Stimulated activated CD4-positive, alpha-beta T cell treated with anti-CD3 and anti-CD28 coated beads, Interleukin-12 subunit alpha, Interleukin-12 subunit beta, amount 100 ng/mL, for 24 hours (primary cell): ENCODE data around the gene RPS6KA1.
"Not testable (repeated sequence)": the region's sequence is repeated elsewhere in the genome, so short reads cannot be mapped to it uniquely, and the experiment has no call there.

Experiments
- DNase-seq, 2 experiments: peaks; one replicate each; pipeline ENCODE4 v3.0.0-alpha.2; 2020; ENCODE audit warnings: low read depth in 2 of 2

Gene RPS6KA1

GRCh38 chr1:26529655-26530409 lies at the start of gene RPS6KA1:
Gene RPS6KA1 (plus strand): TSS chr1:26529761. CDS start chr1:26529921, 160 bp downstream.
- DNase-seq = peak in 1 of 2 experiments; percentile 38

- DNase-seq = no peak
These were observed 46.6 kb upstream of the RPS6KA1 start for GRCh38 chr1:26482921-26483320.

- DNase-seq = no peak
These were observed 45.6 kb upstream of the RPS6KA1 start for GRCh38 chr1:26483980-26484379.

DNA sequence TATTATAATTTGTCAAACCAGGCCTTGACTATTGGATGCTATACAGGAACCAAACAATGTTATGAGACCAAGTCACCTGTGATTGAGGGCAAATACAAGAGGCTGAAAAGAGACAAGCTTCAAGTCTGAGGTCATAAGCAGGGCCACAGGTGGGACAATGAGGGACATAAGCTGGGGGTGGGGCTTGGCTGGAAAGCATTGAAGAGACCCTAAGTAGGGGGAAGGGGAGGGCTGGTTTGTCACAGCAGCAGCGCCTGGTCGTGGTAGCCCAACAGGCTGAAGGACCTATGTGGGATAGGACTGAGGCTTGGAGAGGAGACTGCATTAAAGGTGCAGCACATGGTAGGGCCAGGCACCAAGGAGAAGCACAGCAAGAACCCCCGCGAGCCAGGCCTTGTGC lies 39.4 kb upstream of the RPS6KA1 start:
- no peak for DNase-seq

DNA sequence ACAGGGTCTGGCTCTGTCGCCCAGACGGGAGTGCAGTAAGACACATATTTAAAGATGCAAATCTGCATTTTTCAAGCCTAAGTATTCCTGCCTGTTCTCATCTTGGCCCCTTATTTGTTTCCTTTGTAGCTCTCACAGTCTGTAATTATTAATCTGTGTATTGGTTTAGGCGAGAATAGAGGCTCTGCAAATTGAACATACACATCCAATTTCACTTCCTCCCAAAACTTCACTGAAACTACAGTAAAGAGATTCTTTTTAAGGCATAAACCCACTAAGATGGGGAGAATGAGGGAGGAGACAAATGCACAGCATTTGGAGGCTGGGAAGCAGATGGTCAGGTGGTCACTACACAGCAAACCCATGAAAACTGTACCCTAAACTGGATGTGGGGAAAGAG lies 36.3 kb upstream of the RPS6KA1 start:
- no peak for DNase-seq

DNA sequence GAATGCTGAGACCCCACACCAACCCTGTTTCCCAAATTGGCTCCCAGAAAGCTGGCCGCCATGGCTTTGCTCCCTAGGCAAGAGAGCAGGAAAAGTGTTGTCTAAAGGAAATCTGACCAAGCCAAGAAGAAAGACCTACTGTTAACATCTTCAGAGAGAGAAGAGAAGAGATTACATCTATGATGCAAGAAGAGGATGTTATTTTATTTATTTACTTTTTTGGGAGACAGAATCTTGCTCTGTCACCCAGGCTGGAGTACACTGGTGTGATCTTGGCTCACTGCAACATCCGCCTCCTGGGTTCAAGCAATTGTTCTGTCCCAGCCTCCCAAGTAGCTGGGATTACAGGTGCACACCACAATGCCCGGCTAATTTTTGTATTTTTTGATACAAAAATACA lies 35.6 kb upstream of the RPS6KA1 start:
- DNase-seq = no peak

DNA sequence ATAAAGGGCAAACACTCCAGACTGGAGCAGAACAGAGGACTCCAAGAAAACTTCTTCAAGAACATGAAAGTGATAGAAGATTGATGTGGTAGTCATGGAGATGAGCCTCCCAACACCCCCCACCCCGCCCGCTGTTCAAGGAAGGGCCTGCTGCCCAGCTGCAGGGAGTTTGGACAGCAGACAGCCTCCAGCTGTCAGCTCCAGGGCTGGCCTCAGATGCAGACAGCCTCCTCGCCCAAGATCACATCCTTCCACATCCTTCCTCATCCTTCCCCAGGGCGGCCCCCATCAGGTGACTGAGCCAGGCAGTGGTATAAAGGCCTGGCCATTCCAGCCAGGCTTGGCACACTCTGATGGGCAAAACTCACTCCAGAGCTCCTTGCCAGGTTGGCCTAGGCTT lies 32.7 kb upstream of the RPS6KA1 start:
- DNase-seq = no peak

DNA sequence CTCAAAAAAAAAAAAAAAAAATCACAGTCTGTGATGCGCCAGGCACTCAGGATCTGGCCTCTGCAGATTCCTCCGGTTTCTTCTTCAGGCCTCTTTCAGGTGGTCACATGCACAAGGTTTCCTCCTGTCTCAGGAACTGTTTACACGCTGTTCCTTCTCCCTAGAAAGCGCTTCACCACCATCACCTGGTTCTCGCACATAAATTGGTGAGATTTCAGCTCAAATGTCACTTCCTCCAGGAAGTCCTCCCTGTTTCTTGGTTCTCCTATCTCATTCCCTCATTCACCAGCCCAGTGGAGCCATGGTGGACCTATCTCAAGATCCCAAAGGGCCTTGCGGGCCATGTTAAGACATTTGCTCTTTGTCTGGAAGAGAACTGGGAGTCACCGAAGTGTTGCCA lies 30.7 kb upstream of the RPS6KA1 start:
- DNase-seq = no peak

DNA sequence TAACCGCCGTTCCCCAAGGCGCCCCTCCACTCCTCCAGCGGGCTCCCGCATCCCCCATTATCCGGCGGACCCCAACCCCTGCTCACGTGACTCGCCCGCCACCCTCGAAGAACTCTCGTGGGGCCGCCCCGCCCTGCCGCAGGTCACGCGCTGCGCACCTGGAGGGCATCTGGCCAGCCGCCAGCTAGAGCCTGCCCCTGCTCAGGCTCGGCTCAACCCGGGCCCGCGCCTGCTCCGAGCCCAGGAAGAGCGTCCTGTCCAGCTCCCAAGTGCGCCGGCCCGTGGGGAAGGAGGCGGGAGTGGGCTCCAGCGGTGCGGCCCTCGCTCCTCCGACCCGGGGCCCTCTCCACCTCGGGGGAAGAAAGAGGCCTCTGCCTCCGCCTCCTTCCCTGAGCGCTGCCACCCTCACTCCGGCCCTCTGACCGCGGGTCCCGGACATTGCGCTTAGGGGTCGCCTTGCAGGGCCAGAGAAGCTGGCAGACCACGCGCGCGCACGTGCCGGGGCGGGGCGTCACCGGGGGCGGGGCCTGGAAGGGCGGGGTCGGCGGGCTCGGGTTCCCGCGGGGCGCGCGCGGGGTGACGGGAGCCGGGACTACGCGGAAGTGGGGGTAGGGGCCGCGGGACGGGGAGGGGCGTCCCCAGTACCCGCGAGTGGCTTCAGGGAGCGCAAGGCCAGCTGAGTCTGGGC lies 28.9 kb upstream of the RPS6KA1 start:
- peak; percentile 88 to 94 for DNase-seq

DNA sequence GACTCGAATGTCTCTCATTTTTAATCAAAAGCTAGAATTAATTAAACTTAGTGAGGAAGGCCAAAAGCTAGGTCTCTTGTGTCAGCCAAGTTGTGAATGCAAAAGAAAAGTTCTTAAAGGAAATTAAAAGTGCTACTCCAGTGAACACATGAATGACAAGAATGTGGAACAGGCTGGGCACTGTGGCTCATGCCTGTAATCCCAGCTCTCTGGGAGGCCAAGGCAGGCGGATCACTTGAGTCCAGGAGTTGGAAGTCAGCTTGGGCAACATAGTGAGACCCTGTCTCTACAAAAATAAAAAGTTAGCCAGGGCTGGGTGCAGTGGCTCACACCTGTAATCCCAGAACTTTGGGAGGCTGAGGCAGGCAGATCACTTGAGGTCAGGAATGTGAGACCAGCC lies 18.9 kb upstream of the RPS6KA1 start:
- DNase-seq = not testable (repeated sequence)

DNA sequence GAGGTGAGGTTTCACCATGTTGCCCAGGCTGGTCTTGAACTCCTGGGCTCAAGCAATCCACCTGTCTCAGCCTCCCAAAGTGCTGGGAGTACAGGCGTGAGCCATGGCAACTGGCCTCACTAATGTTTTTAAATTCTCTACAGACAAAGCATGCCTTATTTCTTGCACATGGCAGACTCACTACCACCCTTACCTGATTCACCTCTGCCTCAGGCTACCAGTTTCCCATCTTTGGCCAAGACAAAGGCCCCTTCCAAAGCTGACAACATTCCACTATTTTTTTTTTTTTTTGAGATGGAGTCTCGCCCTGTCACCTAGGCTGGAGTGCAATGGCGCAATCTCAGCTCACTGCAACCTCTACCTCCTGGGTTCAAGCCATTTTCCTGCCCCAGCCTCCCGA lies 13.7 kb upstream of the RPS6KA1 start:
- not testable (repeated sequence) for DNase-seq

- DNase-seq = no peak
These were observed 12.4 kb upstream of the RPS6KA1 start for GRCh38 chr1:26516987-26517765.

GRCh38 chr1:26517766-26518049 lies 11.9 kb upstream of the RPS6KA1 start:
- DNase-seq = no peak

DNA sequence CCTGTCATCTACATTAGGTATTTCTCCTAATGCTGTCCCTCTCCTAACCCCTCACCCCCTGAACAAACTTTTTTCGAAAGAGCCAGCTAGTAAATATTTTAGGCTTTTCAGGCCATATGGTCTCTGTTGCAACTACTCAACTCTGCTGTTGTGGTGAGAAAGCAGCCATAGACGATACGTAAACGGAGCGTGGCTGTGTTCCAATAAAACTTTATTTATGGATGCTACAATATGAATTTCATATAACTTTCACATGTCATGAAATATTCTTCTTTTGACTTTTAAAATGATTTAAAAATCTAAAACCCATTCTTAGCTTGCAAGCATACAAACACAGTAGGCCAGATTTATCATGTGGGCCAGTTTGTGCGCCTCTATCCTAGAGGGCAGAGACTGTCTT lies 11.2 kb upstream of the RPS6KA1 start:
- no peak for DNase-seq

- no peak for DNase-seq
These were observed 9.2 kb upstream of the RPS6KA1 start for GRCh38 chr1:26520339-26520738.

- no peak for DNase-seq
These were observed 7.9 kb upstream of the RPS6KA1 start for GRCh38 chr1:26521669-26522030.

GRCh38 chr1:26522073-26522472 lies 7.5 kb upstream of the RPS6KA1 start:
- DNase-seq = no peak

- no peak for DNase-seq
These were observed 5.4 kb upstream of the RPS6KA1 start for GRCh38 chr1:26524181-26524580.

- DNase-seq = no peak
These were observed 3.3 kb upstream of the RPS6KA1 start for GRCh38 chr1:26526287-26526686.

DNA sequence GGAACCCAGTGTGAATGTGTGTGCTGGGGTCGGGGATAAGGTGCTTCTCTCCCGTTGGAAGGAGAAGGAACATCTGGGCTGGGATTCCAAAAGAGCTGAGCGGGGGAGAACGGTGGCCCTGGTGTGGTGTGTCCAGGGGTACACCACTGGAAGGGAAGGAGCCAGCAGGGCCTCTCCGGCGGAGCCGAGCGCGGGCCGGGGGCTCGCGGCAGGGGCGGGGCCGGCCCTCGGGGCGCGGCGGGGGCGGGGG lies 231 bp upstream of the RPS6KA1 start:
- no peak for DNase-seq

GRCh38 chr1:26530410-26530894 lies 891 bp downstream of the RPS6KA1 start:
- no peak for DNase-seq

DNA sequence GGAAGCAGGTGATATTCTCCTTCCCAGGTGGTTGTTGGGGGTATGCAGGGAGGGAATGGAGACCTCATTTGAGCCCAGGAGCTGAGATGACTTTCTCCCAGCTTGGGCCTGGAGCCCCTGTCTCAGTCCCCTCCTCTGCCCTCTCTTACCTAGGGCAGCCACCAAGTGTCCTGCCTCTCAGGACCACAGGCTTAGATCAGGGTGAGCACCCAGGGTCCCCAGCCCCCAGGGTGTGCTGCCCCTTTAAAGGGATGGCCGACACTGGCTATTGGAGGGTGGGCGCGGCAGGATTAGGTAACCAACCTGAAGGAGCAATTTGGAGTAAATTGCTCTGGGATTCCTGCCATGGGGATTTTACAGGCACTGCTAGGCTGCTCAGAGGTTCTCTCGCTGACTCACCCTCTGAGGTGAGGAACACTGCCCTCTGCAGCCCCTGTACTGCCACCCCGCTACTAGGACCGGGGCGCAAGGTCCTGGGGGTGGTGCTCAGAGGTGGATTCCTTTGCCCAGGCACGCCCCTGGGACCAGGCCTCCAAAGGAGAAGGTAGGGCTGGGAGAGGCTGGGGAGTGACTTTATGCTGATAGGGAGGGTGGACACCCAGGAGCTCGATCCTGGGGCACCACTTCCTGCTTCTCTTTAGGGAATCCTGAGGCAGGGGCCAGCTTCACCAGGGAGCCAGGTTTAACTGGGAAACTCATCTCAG lies 1.5 kb downstream of the RPS6KA1 start:
- DNase-seq = no peak
